GM23338 (cell line): ENCODE results near the gene IGSF6.

Experiments
- CTCF ChIP-seq, 2 experiments: fragments of 200-600 bp in 1 of 2; sonication (generic) in 1 of 2; conservative IDR thresholded peaks; 2 replicates each; pipeline versions ENCODE4 v1.5.1 to v1.6.1; 2016 to 2017; ENCODE audit warnings: antibody characterized with exemption in 2 of 2, low read depth in 2 of 2, mild to moderate bottlenecking in 2 of 2, moderate library complexity in 1 of 2
- POLR2AphosphoS5 ChIP-seq: IDR thresholded peaks from 2 replicates; pipeline ENCODE4 v1.6.1; 2016; ENCODE audit warnings: antibody characterized with exemption, low read depth
- REST ChIP-seq: IDR thresholded peaks from one replicate; pipeline ENCODE4 v1.6.1; 2018; ENCODE audit warnings: antibody characterized with exemption; ENCODE audit not compliant: unreplicated experiment

- TF ChIP-seq POLR2AphosphoS5 (no peak), CTCF (conservative IDR thresholded peaks at IDR 0.05; ENCODE audit: low read depth in 2 of 2) (no peak), REST (no peak)
These were observed 62.9 kb downstream of the IGSF6 start for GRCh38 chr16:21589551-21589950.
